Measurements from ENCODE around the gene SLC27A5.

DNA sequence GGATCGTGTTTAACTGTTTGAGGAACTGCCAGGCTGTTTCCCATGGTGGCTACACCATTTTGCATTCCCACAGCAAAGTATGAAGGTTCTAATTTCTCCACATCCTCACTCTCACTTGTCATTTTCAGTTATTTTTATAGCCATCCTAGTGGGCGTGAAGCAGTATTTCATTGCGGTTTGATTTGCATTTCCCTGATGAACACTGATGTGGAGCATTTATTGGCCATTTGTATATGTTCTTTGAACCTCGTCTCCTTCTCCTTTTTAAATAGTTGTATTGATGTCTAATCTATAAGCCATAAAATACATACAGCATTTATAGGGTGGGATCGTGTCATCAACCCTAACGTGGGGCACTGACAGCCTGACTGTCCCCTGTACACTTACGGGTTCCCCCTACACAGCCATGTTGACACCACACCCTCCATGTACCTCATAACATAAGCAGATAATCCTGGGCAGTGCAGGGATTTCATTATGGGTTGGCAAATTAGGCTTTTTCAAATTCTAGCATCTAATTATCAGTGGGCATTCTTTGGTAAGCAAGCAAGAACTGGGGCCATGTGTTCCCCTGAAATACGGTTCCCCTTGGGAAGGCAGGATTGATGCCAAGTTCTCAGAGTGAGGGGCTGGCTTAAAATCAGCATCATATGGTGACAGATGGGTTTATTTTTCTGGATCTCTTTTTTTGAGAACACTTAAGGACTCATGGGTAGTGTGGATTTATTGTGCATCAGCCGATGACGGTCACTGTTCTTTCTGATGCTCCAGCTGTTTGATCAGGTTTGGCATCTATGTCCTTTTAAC is 19.4 kb upstream of the SLC27A5 start:
- TF ChIP-seq, protein P1, sequence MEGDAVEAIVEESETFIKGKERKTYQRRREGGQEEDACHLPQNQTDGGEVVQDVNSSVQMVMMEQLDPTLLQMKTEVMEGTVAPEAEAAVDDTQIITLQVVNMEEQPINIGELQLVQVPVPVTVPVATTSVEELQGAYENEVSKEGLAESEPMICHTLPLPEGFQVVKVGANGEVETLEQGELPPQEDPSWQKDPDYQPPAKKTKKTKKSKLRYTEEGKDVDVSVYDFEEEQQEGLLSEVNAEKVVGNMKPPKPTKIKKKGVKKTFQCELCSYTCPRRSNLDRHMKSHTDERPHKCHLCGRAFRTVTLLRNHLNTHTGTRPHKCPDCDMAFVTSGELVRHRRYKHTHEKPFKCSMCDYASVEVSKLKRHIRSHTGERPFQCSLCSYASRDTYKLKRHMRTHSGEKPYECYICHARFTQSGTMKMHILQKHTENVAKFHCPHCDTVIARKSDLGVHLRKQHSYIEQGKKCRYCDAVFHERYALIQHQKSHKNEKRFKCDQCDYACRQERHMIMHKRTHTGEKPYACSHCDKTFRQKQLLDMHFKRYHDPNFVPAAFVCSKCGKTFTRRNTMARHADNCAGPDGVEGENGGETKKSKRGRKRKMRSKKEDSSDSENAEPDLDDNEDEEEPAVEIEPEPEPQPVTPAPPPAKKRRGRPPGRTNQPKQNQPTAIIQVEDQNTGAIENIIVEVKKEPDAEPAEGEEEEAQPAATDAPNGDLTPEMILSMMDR (IDR thresholded peaks at IDR 0.05) = no peak
- no peak for TF ChIP-seq POLR2A (IDR thresholded peaks at IDR 0.05)

Data from prostate gland (tissue), 2 donors.